Muscle of back (tissue), 13 donors: ENCODE measurements around the gene HOMER2. TPM values are rescaled to one million over a fixed set of nuclear protein-coding genes. Genes with fewer than 3 reads are reported as not detected.
"Not testable (repeated sequence)": the region's sequence is repeated elsewhere in the genome, so short reads cannot be mapped to it uniquely, and the experiment has no call there.

Experiments used
- DNase-seq, 3 donors: peaks; one replicate each; pipeline versions ENCODE4 v3.0.0 to v3.0.0-alpha.2; 2013
- long read RNA-seq, 9 donors: transcript quantifications; one replicate each; lab custom pipeline, GENCODE V29; 2026
- polyA plus RNA-seq, 10 donors: library from polyadenylated mRNA; unstranded; fragments of 120-200 nt; gene quantifications; one replicate each; pipeline ENCODE4 v1.2.1, GENCODE V29; 2013; ENCODE audit not compliant: insufficient read length in 10 of 10

Gene HOMER2
- polyA plus RNA-seq: 10 to 100 TPM; 19.3 to 36.3 (median 26.6) TPM
- long read RNA-seq, donor 1, partial matches to known transcripts: 0 of 1 reads
- long read RNA-seq, donor 1, other reads (novel, unspliced or antisense): 0 of 1 reads
- long read RNA-seq, donor 2, partial matches to known transcripts: 0 of 1 reads
- long read RNA-seq, donor 2, other reads (novel, unspliced or antisense): 0 of 1 reads
- long read RNA-seq, donor 3: 0 reads
- long read RNA-seq, donor 4, partial matches to known transcripts: 0 of 3 reads
- long read RNA-seq, donor 4, other reads (novel, unspliced or antisense): 0 of 3 reads
- long read RNA-seq, donor 5, transcript HOMER2-202 (9 exons, 1,950 nt): major isoform, 5 of 6 reads
- long read RNA-seq, donor 5, partial matches to known transcripts: 0 of 6 reads
- long read RNA-seq, donor 5, other reads (novel, unspliced or antisense): 0 of 6 reads
- long read RNA-seq, donor 6, partial matches to known transcripts: 0 of 1 reads
- long read RNA-seq, donor 6, other reads (novel, unspliced or antisense): 0 of 1 reads
- long read RNA-seq, donor 7, partial matches to known transcripts: 0 of 3 reads
- long read RNA-seq, donor 7, other reads (novel, unspliced or antisense): 0 of 3 reads
- long read RNA-seq, donor 8, full-length matches to known transcripts: 3 of 3 reads
- long read RNA-seq, donor 8, partial matches to known transcripts: 0 of 3 reads
- long read RNA-seq, donor 8, other reads (novel, unspliced or antisense): 0 of 3 reads
- long read RNA-seq, donor 9: 0 reads

GRCh38 chr15:82952158-82953081 is at the start of gene HOMER2:
TSS of gene HOMER2 (minus strand) at chr15:82952720. CDS start at chr15:82952535, 185 bp downstream.
- DNase-seq: peak in 2 of 3 donors; percentile 29 to 40

GRCh38 chr15:83000672-83001031 is 48.1 kb upstream of the HOMER2 start:
- not testable (repeated sequence) for DNase-seq

- peak; percentile 34 to 68 (median 38) for DNase-seq
Measured at GRCh38 chr15:82999905-83000671, 47.6 kb upstream of the HOMER2 start.

GRCh38 chr15:82999426-82999825 is 46.9 kb upstream of the HOMER2 start:
- DNase-seq: no peak

GRCh38 chr15:82995938-82996337 is 43.4 kb upstream of the HOMER2 start:
- no peak for DNase-seq

GRCh38 chr15:82995076-82995475 is 42.6 kb upstream of the HOMER2 start:
- DNase-seq: no peak

GRCh38 chr15:82993144-82993543 is 40.6 kb upstream of the HOMER2 start:
- DNase-seq: no peak

GRCh38 chr15:82992436-82992998 is 40.0 kb upstream of the HOMER2 start:
- DNase-seq: no peak

GRCh38 chr15:82986442-82986780 is 33.9 kb upstream of the HOMER2 start:
- no peak for DNase-seq

GRCh38 chr15:82985688-82986441 is 33.3 kb upstream of the HOMER2 start, which contains the start of gene RAMAC:
TSS of gene RAMAC (plus strand) at chr15:82986210. CDS start at chr15:82989019, 2,809 bp downstream.
- DNase-seq: peak; percentile 96 to 98 (median 96)

GRCh38 chr15:82980981-82981380 is 28.5 kb upstream of the HOMER2 start:
- DNase-seq: no peak

- no peak for DNase-seq
Measured at GRCh38 chr15:82979726-82980125, 27.2 kb upstream of the HOMER2 start.

- DNase-seq: no peak
Measured at GRCh38 chr15:82978438-82978837, 25.9 kb upstream of the HOMER2 start.

- DNase-seq: no peak
Measured at GRCh38 chr15:82977076-82977475, 24.6 kb upstream of the HOMER2 start.

- DNase-seq: no peak
Measured at GRCh38 chr15:82972990-82973389, 20.5 kb upstream of the HOMER2 start.

GRCh38 chr15:82971218-82971984 is 18.9 kb upstream of the HOMER2 start:
- DNase-seq: no peak

GRCh38 chr15:82970696-82971095 is 18.2 kb upstream of the HOMER2 start:
- no peak for DNase-seq

GRCh38 chr15:82970078-82970686 is 17.7 kb upstream of the HOMER2 start:
- DNase-seq: no peak

- no peak for DNase-seq
Measured at GRCh38 chr15:82969353-82969752, 16.8 kb upstream of the HOMER2 start.
